ENCODE measurements around the gene ZNF490.
"Not testable (repeated sequence)": the region's sequence is repeated elsewhere in the genome, so short reads cannot be mapped to it uniquely, and the experiment has no call there.

ZNF490 gene

DNA sequence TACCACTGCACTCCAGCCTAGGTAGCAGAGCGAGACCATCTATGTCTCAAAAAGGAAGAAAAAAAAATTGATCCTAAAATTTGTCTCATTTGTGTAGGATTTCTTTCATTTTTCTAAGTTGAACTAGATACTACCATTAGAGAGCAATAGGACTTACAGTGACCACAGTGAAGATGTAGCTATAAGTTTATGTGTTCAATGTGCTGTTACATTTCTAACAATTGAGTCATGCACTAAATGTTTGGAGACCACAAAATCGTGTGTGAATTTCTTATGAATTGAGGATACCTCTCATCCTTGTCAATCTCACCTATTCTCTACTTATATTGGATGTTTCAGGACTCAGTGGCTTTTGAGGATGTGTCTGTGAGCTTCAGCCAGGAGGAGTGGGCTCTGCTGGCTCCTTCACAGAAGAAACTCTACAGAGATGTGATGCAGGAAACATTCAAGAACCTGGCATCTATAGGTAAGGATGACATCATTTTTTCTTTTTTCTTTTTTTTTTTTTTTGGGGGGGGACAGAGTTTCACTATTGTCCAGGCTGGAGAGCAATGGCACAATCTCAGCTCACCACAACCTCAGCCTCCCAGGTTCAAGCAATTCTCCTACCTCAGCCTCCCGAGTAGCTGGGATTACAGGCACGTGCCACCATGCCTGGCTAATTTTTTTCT is 12.9 kb upstream of the ZNF490 start:
- no peak overlapping the region for H3K4me3 ChIP-seq (ENCODE audit: low read length)
- DNase-seq (ENCODE audit: low read depth), result no peak
- TF ChIP-seq, protein P1, sequence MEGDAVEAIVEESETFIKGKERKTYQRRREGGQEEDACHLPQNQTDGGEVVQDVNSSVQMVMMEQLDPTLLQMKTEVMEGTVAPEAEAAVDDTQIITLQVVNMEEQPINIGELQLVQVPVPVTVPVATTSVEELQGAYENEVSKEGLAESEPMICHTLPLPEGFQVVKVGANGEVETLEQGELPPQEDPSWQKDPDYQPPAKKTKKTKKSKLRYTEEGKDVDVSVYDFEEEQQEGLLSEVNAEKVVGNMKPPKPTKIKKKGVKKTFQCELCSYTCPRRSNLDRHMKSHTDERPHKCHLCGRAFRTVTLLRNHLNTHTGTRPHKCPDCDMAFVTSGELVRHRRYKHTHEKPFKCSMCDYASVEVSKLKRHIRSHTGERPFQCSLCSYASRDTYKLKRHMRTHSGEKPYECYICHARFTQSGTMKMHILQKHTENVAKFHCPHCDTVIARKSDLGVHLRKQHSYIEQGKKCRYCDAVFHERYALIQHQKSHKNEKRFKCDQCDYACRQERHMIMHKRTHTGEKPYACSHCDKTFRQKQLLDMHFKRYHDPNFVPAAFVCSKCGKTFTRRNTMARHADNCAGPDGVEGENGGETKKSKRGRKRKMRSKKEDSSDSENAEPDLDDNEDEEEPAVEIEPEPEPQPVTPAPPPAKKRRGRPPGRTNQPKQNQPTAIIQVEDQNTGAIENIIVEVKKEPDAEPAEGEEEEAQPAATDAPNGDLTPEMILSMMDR (conservative IDR thresholded peaks at IDR 0.05; ENCODE audit: low read length), result no peak

DNA sequence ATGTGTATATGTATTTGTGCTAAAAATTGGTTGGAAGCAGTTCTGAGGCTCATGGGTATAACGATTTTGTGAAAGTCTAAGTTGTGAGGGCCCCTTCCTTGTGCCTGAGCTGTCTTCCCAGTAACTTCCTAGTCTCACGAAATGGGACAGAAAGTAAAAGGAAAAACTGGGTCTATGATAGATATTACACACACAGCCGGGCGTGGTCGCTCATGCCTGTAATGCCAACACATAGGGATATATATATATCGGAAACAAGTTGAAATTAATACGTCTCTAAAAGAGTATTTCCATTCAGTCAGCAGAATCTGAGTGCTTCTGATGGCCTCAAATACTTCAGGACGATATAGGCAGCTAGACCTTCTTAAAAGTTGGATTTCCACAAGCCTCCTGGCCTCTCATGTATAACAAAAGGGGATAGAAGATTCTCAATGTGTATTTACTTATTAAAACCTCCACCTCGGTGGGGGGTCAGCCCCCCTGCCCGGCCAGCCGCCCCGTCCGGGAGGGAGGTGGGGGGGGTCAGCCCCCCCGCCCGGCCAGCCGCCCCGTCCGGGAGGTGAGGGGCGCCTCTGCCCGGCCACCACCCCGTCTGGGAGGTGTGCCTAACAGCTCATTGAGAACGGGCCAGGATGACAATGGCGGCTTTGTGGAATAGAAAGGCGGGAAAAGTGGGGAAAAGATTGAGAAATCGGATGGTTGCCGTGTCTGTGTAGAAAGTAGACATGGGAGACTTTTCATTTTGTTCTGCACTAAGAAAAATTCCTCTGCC is 10.8 kb upstream of the ZNF490 start:
- DNase-seq (ENCODE audit: low read depth); H3K4me3 ChIP-seq (ENCODE audit: low read length): not testable (repeated sequence)

DNA sequence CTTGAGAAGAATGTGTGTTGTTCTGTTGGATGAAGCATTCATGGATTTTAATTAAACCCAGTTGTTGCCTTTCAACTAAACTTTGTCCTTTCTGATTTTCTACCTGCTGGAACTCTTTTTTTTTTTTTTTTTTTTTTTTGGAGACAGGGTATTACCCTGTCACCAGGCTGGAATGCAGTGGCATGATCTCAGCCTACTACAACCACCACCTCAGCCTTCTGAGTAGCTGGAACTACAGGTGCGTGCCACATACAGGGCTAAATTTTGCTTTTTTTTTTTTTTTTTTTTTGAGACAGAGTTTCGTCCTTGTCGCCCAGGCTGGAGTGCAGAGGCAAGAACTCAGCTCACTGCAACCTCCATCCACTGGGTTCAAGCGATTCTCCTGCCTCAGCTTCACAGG is 7.0 kb upstream of the ZNF490 start:
- TF ChIP-seq, protein P1 (conservative IDR thresholded peaks at IDR 0.05; ENCODE audit: low read length), result no peak
- H3K4me3 ChIP-seq (ENCODE audit: low read length), result no peak overlapping the region
- DNase-seq (ENCODE audit: low read depth), result no peak

DNA sequence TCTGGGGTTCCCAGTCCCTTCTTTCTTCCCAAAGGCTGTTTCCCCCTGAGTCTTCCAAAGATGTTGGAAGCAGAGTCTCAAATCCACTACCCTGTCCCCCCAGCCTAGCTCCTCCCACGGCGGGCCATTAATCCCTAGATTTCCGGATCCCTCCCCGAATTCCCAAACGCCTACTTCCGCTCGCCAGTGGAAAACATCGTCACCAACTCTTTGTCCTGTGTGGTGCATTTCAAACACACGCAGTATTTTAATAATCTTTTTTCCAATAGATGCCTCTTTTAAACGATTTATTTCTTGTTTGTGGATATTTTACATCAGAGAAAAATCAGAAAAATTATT is 717 bp upstream of the ZNF490 start:
- peak; percentile 74 for DNase-seq (ENCODE audit: low read depth)
- peak overlapping the region; percentile 100 for H3K4me3 ChIP-seq (ENCODE audit: low read length)
- TF ChIP-seq, protein P1 (conservative IDR thresholded peaks at IDR 0.05; ENCODE audit: low read length), result no peak

DNA sequence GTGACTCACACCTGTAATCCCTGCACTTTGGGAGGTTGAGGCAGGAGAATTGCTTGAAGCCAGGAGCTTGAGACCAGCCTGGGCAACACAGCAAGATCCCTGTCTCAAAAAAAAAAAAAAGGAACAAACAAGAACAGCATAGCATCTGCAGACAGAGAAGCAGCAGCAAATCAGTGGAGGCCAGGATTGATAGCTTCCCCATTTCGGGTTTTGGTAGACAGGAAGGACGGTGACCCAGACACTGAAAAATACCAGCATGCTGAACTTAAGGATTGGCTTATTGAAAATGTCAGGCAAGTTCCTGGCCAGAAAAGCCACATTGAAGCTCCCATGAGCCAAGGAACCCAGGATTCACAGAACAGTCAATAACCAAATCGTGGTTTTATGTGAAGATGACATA is 3.0 kb downstream of the ZNF490 start:
- TF ChIP-seq, protein P1 (conservative IDR thresholded peaks at IDR 0.05; ENCODE audit: low read length), result no peak
- no peak overlapping the region for H3K4me3 ChIP-seq (ENCODE audit: low read length)
- DNase-seq (ENCODE audit: low read depth), result no peak

DNA sequence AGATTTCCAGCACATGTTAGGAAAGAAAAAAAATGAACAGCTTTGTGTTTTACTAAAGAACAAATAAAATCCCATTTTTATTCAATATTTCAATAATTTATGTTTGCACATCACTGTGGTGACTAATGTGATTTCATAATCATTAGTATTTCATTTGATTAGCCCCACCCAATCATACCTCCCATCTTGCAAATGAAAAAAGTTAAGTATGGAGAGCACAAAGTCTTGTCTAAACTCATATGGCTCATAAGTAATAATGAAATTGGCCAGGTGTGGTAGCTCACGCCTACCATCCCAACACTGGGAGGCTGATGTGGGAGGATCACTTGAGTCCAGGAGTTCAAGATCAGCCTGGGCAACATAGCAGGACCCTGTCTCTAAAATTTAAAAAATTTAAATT is 3.8 kb downstream of the ZNF490 start:
- no peak overlapping the region for H3K4me3 ChIP-seq (ENCODE audit: low read length)
- TF ChIP-seq, protein P1 (conservative IDR thresholded peaks at IDR 0.05; ENCODE audit: low read length), result no peak
- DNase-seq (ENCODE audit: low read depth), result no peak

DNA sequence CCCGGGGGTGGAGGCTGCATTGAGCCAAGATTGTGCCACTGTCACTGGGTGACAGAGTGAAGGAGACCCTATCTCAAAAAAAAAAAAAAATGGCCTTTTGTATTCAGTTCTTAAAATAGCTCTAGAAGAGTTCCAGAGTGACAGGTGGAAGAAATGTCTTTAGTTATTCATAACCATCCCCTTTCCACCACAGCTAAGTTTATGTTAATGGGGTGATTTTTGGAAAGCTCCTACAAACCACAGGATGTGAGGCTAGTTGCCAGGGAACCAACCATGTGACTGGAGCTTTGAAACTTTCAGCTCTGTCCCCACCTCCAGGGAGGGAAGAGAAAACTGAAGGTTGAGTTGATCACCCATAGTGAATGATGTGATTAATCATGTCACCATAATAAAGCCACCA is 6.9 kb downstream of the ZNF490 start:
- TF ChIP-seq, protein P1 (conservative IDR thresholded peaks at IDR 0.05; ENCODE audit: low read length), result no peak

More for the DNA sequence above, 6.9 kb downstream of the ZNF490 start:
- no peak overlapping the region for H3K4me3 ChIP-seq (ENCODE audit: low read length)
- peak; percentile 36 for DNase-seq (ENCODE audit: low read depth)
